Prostate gland (tissue), 2 donors: ENCODE results near the gene BDH1.

Experiments
- CTCF ChIP-seq, 4 experiments: fragments of 200-600 bp in 2 of 4; fragments of 450-650 bp in 2 of 4; sonication (generic) in 2 of 4; IDR thresholded peaks; 1 replicate in 3 of 4; 2 replicates in 1 of 4; pipeline ENCODE4 v1.5.1; 2016 to 2019; ENCODE audit warnings: antibody characterized with exemption in 4 of 4, mild to moderate bottlenecking in 2 of 4, moderate library complexity in 2 of 4
- POLR2A ChIP-seq: fragments of 450-650 bp; IDR thresholded peaks from one replicate; pipeline ENCODE4 v1.6.1; 2016; ENCODE audit warnings: antibody characterized with exemption, mild to moderate bottlenecking
- POLR2AphosphoS5 ChIP-seq: sonication (generic); formaldehyde crosslinking; IDR thresholded peaks from one replicate; pipeline ENCODE4 v1.6.1; 2017; ENCODE audit warnings: antibody characterized with exemption

GRCh38 chr3:197516517-197516889, 39.3 kb downstream of the BDH1 start:
- TF ChIP-seq CTCF (IDR thresholded peaks at IDR 0.05) (no peak), POLR2AphosphoS5 (no peak), POLR2A (no peak)
